Measurements from ENCODE around the gene EXPH5.

Gene EXPH5

GRCh38 chr11:108559904-108560303 is 33.7 kb downstream of the EXPH5 start:
- DNase-seq (ENCODE audit: low read depth), result peak; percentile 92

GRCh38 chr11:108559340-108559739 is 34.2 kb downstream of the EXPH5 start:
- DNase-seq (ENCODE audit: low read depth), result peak; percentile 83

DNA sequence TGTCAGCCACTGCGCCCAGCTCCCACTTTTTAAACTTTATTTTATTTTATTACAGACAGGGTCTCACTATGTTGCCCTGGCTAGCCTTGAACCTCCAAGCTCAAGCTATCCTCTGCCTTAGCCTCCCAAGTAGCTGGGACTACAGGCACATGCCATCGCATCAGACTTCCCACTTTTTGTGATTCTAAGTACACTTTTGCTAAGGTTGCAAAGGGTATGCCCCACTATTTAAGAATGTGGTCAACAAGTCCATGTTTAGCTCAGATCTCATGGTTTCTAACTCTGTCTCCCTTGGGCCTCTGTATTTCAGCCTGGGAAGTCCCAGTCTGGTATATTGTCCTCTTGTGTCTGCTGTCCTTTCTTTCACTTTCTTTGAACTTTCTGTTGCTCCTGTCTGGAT is 35.3 kb downstream of the EXPH5 start:
- DNase-seq (ENCODE audit: low read depth), result no peak

DNA sequence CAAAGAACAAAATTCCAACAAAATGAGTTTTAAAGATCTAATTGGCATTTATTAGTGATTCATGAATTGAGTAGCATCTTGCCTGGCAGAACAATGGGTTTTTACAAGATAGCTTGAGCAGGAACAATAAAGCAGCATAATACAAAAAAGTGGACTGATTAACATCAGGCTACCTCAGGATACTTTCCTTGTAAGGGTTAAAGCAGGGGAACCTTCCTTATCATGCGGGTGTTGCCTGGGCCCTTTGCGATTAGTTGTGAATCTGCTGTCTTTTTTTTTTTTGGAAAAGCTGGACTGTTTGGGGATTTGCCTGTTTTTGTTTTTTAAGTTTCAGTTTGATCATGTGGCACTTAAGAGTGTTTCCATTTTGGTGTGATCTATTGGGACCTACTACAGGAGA is 37.5 kb downstream of the EXPH5 start:
- no peak for DNase-seq (ENCODE audit: low read depth)

DNA sequence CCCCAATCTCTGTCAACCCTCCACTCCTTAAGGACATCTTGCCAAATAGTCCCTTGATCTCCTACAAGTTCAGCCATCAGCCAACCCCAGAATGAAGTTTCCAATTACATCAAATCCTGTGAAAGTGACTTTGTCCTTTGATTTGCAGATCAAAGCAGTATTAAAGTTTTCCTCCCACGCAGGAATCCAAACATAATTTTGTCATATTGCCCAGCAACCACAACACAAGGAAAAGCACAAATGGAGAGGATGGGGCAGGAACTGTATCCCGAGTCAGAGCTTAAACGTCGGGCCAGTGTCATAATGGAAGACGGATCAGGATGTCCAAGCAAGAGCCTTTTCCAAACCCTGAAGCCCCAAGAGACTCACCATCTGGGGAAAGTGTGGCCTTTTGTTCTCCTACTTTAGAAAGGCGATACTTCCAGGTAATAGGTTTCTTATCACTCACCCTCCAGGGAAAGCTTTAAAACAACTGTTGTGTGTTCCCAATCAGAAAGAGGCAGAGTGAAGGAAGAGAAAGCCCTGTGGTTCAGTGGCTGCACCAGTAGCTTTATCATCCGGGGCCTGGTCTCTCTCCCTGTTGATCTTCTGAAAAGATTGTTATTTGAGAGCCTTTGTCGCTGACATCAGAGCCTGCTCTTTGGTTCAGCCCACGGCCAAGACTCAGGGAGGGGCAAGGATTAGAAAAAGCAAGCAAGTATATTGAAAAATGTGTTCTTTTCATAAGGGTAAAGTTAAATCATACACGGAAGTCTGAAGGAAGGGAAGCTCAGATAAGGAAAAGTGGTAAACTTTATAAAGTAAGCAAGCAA is 41.7 kb downstream of the EXPH5 start:
- peak; percentile 6 for DNase-seq (ENCODE audit: low read depth)

DNA sequence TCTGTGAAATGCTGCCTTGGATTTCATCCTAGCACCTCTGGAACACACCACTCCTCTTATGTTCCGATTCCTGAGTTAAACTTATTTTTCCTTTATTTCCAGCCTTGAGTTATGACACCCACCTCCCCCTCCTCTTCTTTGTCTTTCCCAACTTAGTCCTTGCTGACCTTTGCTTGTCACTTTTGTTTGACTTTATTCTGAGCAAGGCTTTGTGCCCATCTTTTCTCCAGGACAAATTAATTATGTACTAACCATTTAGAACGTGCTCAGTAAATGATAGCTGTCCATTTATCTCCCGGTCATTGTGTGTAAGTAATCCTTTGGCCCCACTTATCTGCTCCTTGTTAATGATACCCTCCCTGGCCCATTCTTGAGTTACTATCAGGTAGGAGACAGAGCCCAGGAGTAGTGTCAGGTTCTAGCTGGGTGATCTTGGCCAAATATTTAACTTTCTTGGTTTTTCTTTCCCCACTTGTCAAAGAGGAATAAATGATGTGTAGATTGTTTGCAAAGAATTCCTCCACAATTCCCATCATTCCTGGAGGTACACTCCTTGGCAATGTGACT is 44.2 kb downstream of the EXPH5 start:
- DNase-seq (ENCODE audit: low read depth), result no peak

- DNase-seq (ENCODE audit: low read depth), result no peak
Observed at GRCh38 chr11:108545909-108546501, 47.6 kb downstream of the EXPH5 start.

- DNase-seq (ENCODE audit: low read depth), result no peak
Observed at GRCh38 chr11:108543316-108543964, 50.1 kb downstream of the EXPH5 start.

GRCh38 chr11:108541531-108541930 is 52.0 kb downstream of the EXPH5 start:
- no peak for DNase-seq (ENCODE audit: low read depth)

- no peak for DNase-seq (ENCODE audit: low read depth)
Observed at GRCh38 chr11:108538502-108538901, 55.1 kb downstream of the EXPH5 start.

- no peak for DNase-seq (ENCODE audit: low read depth)
Observed at GRCh38 chr11:108538022-108538424, 55.5 kb downstream of the EXPH5 start.

DNA sequence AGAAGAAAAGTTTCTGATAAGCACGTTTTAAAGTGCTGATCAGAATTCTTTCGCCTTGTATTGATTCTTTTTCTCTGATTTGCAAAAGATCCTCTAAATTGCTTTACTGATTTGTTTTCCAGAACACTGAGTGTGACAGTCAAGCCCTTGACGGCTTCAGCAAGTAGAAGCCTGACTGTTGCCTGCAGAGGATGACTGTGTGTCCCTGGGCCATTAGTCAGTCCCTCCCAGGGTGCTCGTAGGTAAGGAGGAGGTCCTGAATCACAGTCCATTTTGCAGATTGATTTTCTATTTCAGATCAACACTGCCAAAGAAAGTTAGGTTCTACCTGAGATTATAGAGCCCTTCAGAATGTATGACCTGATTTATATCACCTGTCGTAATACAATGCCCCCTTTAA is 56.8 kb downstream of the EXPH5 start:
- DNase-seq (ENCODE audit: low read depth), result no peak

- DNase-seq (ENCODE audit: low read depth), result no peak
Observed at GRCh38 chr11:108535384-108535955, 58.1 kb downstream of the EXPH5 start.

- no peak for DNase-seq (ENCODE audit: low read depth)
Observed at GRCh38 chr11:108534274-108534882, 59.2 kb downstream of the EXPH5 start.

- DNase-seq (ENCODE audit: low read depth), result no peak
Observed at GRCh38 chr11:108530426-108530825, 63.1 kb downstream of the EXPH5 start.

DNA sequence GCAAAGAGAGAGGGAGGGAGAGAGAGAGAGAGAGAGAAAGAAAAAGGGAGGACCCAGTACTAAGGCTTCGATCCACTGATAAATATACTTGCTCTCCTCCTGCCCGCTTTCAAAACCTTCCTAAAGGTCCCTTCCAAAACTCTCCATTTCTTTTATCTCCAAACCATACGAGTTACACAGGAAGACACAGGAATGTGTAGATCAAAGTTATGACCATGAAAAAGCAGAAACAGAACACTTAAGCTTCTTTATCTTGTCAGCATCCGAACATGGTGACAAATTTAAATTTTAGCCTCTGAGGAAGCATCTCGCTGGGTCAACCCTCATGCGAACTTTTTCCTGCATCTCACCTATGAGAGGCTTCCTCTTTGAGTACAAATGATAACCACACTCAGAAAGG is 66.2 kb downstream of the EXPH5 start:
- DNase-seq (ENCODE audit: low read depth), result no peak

GRCh38 chr11:108525161-108525560 is 68.4 kb downstream of the EXPH5 start:
- no peak for DNase-seq (ENCODE audit: low read depth)

DNA sequence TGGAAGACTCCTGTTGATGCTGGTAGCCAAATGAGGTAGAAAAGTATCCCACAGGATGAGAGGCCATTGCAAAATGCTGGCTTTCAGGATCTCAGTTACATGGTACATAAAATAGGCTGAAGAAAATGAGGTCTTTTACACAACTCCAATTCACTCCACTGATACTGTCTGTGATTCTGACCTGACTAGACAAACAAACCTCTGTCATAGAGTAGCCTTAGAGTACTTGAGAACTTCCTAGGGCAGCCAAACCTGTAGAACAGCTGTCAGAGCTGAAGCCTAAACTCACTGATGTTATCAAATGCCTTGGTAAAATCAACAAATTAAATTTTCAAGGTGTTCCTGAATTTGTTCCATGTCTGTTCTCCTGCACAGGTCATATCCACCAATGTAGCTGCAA is 69.1 kb downstream of the EXPH5 start:
- no peak for DNase-seq (ENCODE audit: low read depth)

DNA sequence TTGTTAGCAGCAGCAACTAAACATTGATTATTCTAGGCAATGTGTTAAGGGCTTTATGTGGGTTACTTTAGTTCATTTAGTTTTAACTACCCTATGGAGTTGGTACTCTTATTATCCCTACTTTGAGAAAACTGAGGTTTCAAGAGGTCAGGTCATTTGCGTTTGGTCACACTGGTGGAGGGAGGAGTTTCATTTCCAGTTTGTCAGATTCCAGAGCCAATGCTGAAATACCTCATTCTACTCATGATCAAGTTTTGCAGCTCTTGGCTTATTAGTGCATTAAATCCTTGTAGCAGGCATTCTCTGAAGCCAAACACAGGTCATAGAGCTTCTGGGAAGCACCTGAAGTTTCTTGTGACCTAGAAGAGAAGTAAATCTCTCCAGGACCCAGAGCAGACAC is 71.2 kb downstream of the EXPH5 start:
- DNase-seq (ENCODE audit: low read depth), result no peak

- DNase-seq (ENCODE audit: low read depth), result peak; percentile 55
Observed at GRCh38 chr11:108518581-108518980, 75.0 kb downstream of the EXPH5 start.

DNA sequence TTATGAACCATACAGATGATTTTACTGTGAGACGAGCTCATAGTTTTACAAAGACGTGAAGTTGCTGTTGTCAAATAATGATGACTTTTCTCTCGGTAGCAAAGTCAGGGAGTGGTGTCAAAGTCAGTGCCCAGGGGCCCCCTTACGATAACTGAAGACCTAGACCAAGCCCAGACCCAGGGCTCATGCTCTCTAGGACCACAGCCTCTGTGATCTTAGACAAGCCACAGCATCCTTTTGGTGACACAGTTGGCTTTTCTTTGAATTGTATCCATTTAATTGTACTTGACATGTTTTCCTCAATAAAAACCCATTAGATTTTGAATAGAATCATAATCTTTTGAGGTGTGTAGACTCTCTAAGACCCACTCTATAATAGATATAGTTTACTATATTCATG is 77.4 kb downstream of the EXPH5 start:
- DNase-seq (ENCODE audit: low read depth), result no peak

DNA sequence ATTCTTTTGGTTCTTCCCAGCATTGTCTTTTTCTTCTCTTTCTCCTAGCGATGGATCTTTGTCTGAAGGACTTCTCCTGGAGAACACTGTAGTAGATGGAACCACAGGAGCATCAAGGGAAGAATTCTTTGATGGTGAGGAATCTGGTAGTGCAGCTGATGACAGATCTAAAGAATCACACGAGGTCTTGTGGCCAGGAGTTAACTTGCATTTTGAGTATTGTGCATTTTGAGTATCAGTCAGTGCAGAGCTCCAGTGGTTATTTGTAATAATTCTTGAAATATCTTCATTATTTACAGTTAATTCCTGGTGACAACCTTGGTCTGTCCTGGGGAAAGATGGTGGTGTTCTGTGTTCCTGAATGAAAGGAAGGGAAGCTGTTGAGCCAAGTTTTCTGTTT is 80.9 kb downstream of the EXPH5 start:
- peak; percentile 8 for DNase-seq (ENCODE audit: low read depth)
